ENCODE data around the gene SLC6A13. TPM values are rescaled to one million over a fixed set of nuclear protein-coding genes. Genes with fewer than 3 reads are reported as not detected.

SLC6A13 gene
- total RNA-seq, 1 donor from 2014 or later: 2.9 TPM

DNA sequence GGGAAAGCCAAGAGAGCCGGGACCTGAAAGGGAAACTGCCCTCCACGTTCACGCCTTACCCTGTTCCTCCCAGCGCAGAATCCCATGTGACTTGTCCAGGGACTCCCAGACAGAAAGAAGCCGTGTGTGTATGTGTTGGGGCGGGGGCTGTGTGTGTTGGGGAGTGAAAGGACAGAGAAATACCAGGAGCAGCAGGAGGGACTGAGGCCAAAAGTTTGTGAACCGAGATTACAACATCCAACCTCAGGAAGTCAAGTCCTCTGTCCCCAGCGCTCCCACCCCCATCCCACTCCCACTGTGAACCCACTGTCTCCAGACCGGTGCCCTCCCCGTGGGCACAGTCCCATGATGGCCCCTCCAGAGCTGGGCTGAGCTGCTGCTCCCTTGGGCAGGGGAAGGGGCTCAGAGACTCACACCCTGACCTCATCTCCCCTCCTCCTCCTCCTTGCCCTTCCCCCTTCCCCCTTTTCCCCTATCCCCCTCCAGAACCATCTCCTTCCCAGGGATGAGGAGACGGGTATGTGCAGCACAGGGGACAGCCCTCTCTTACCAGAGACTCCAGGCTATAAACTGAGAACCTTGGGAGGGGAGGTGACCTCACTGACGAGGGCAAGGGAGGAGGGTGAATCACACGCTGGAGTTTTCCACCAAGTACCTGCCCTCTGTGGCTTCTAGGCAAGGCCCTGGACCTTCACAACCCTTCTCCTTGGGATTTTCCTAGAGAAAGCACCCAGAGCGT, 48.5 kb downstream of the SLC6A13 start, which contains the start of gene SLC6A12:
Gene SLC6A12 (minus strand): TSS at position 155 of the 739 bp plus-strand sequence. CDS start 4,171 bp downstream, outside the sequence.
- peak; percentile 53 for DNase-seq (ENCODE audit: low read depth)

DNA sequence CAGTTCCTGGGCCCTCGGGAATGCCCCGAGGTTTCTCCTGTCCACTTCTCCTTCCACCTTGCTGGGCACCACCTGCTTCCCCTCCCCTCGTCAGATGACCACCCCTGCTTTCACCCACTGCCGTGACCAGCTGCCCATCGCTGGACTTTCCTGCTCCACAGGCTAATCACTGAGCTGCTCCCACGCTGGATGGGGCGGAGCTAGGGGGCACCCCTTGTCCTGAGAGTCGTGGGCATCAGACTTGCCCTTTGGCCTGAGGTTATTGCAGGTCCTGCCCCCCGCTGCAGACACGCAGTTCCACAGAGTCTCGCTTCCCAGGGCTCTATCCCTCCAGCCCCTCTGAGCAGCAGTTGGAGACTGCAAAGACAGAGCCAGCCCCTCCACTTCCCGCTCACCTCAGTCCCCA, 49.1 kb downstream of the SLC6A13 start:
- no peak for DNase-seq (ENCODE audit: low read depth)

DNA sequence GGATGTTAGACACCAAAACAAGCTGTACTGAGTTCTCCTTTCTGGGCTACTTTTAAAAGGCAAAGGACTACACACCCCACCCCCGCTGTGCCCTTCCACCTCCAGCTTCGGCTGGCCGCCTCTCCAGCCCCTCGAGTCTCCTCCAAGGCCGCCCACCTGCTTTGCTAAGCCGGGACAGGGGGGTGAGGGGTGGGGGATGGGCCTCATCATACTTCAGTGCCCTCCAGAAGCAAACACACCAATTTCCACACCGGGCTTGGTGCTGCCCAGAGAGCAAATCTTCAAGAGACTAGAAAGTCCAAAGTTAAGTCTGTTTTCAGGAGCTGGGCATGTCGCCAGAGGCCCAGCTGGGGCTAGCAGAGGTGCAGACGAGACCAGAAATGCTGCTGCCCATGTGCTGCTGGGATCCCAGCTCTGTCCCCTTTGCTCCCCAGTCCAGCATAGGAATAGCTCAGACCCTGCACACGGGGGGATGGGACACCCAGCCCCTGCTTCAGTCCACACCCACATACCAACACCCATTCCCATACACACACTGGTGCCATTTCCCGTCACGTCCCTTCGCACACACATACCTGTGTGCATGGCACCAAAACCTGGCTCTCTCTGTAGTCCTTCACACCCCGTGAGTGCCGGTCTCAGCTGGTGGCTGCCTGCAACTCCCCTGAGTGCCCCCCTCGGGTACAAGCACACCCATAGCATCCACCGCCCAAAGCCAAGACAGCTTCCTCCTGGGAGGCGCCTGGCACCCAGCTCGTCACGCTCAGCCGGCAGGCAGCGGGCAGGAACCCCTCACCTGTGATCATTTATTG, 49.7 kb downstream of the SLC6A13 start:
- DNase-seq (ENCODE audit: low read depth): peak; percentile 76

DNA sequence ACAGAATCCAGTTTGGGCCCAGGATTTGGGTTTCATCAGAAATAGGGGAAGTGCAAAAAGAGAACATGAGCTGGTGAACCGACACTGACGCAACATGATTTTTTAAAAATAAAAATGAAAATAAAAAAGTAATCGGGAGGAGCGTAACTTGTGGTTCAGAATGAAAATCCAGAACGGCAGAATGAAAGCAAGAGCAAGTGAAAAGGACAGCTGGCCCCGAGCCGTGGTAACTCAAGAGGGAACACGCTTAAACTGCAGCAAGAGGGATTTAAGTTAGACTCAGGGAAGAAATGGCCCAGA, 50.3 kb downstream of the SLC6A13 start:
- no peak for DNase-seq (ENCODE audit: low read depth)

DNA sequence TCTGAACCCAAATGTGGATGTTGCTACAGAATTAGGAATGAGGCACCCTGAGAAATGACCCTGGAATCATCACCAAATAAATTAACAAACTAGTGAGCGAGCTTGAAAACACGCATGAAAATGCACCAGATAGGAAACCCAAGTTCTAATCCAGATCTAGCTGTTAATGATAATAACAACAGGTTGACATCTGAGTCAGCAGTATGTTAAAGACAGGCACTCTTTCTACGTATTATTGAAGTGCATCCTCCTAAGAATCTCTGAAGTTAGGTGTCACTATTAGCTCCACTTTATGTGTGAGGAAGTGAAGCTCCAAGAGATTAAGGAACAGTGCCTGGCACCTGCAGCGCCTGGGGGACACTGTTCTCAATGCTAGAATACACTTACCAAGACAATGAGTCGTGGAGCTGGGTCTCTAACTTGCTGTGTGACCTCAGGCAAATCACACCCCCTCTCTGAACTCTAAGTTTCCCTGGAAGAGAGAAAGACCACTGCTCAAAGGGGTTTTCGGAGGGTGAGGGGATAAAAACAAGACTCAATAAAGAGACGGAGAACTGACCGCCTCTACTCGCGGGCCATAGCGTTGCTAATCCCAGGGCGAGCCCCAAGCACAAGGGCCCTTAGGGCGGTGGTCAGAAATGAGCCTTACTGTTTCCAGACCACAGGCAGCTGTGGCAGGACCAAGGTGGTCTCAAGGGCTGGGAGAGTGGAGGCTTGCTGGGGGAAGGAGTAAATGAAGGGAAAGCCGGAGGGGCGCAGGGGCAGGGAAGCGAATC, 50.8 kb downstream of the SLC6A13 start:
- DNase-seq (ENCODE audit: low read depth): no peak

DNA sequence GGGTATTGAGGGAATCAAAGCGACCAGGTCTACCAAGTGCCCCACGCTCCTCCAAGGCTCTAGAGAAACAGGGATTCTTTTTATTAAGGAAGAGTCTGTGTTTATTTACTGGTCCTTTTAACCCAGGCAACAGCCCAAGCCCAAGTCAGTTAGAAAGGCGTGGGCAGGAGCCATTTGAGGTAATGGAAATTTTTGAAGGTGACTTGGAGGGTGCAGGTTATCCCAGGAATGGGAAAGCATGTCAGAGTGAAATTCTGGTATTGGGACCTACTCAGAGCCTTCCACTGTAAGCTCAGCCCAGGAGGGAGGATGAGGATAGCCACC, 51.5 kb downstream of the SLC6A13 start:
- peak; percentile 72 for DNase-seq (ENCODE audit: low read depth)

DNA sequence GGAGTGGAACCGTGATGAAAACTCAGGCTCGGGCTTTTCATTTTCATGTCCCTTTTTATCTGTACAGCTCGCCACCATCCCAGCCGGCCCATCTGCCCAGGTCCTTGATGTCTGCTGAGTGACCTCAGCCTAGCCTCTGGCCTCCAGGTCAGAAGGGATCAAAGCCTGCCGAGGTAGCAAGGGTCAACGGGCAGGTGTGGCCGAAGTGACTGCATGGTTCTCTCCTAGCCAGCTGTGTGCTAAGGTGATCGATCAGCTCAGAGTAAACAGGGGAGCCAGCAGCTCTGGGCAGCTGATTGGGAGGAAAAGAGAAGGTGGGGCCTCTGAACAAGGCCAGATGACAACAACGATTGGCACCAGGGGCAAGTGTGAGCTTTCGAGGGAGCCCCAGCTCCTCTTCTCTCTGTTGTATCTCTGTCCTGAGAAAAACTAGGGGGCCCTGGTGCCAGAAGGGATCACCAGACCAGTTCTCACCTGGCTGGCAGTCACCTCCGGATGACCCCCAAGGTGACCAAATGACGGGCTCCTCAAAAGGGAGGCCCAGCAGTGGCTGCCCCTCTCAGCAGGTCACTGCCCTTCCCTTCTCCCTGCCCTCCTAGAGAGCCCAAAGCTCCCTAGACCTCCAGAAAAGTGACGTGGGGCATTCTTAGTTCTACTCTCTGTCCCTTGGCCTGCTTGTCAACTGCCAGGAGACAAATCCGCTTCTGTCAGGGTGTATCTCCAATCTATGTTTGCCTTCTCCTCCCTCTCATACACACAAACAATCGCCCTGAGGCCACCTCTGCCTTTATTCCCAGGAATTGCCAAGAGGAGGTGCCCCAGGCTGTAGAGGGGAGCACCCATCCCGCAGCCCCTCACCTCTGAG, 52.1 kb downstream of the SLC6A13 start:
- no peak for DNase-seq (ENCODE audit: low read depth)

DNA sequence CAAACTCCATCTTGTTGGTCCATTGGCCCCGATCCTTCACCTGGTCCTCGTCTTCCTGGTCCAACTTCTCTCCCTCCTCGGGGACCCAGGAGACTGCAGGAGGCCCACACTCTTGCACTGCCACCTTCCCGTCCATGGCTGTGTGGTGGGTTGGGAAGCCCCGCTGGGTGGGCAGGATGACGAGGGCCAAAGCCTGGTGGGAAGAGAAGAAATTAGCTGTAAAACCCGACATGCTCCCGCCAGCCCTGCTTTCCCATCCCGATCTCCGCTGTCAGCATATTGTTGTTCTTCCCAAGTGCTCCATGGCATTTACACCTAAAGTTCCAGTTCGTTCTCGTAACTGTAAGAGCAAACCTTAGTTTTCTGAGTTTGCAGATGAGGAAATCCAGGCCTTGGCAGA, 52.8 kb downstream of the SLC6A13 start:
- no peak for DNase-seq (ENCODE audit: low read depth)

DNA sequence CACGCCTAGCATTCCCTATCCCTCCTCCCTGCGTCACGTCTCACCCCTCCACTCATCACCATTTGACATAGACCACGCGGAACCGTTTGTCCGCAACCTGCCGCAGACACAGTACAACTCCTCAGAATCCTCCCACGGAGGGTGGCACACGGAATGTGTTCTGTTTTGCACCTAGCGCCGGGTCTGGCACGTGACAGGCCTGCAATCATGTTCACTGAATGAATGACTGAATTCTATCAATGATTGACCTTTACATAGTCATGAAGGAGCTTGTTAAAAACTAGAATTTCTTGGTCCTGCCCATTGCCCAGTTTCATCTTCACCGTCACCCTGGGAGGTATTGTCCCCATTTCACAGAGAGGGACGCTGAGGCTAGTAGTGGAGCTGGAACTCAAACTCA, 53.4 kb downstream of the SLC6A13 start:
- peak; percentile 72 for DNase-seq (ENCODE audit: low read depth)

DNA sequence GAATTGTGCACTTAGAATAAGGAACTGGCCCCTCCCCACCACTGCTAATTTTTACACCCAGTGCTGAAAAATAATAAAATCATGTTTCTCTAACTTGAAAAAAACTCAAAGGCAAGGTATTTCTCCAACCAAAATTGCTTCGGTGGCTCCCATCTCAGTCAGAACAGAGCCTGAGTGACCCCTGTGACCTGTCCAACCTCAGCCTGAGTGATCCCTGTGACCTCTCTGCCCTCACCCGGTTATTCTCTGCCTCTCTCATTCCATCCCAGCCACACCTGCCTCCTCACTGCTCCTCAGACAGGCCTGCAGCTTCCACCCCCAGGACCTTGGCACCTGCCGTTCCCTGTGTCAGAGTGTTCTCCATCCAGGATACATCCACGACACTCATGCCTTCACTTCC, 53.8 kb downstream of the SLC6A13 start:
- DNase-seq (ENCODE audit: low read depth): no peak

DNA sequence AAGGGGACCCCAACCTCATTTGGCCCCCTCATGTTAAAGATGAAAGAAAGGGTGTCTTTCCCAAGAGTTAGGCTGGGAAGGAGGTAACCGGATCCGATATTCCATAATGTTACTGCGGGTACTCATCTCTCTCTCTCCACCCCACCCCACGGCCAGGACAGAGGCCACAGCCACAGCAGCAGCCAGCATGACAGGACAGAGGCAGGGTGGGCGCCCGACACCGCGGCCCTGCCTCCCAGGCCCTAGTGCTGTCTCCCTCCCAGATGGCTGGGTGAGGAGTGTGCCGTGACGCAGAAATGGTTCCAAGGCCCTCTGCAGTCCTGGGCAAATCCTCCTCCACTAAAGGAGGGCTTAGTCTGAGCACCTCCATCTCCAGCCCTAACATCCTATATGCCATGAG, 54.8 kb downstream of the SLC6A13 start:
- no peak for DNase-seq (ENCODE audit: low read depth)

DNA sequence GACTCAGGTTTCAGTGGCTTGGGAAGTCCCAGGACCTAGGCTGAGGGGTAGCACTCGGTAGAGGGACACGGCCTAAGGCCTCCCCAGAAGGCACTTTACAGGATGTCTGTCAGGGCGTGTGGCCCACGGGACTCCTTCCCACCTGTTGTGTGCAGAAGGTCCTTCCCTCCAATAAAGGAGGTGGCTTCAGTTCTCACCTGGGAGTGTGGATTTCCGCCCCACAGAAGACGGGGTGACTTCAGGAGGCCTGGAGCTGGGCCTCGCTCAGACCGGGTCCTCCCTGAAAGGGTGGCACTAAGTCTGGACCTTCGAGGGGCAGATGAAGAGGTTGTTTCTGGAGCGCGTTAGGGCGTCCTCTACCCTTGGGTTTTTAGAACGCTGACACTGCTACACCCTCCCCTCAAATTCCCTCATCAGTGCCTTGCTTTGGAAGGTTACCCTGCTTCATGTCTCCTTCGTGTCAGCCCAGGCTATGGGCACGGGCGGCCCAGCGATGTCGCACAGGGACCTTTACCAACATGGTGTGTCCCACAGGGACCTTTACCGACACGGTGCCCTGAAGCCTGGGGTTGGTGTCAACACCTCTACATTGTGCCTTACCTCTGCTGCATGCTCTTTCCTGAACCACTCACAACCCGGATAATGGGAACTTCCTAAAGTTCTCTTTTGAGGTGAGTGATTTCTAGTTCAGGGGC, 55.7 kb downstream of the SLC6A13 start:
- no peak for DNase-seq (ENCODE audit: low read depth)

DNA sequence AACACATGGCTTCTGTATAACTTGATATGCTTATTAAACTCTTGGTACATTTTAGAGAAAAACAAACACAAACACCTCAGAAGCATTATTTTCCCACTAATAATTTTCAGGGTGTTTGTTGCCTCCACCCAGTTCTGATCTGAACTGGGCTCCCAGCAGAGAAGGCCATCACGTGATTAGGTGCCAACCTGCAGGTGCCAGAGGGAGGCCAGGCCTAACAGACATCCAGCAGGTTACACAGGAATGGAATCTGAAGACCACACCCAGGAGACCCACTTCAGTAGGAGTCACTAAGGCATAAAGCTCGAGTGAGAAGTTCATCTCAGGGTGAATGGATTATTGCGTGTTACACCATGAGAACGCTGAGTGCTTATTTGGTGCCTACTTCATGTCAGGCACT, 57.6 kb downstream of the SLC6A13 start:
- DNase-seq (ENCODE audit: low read depth): no peak

DNA sequence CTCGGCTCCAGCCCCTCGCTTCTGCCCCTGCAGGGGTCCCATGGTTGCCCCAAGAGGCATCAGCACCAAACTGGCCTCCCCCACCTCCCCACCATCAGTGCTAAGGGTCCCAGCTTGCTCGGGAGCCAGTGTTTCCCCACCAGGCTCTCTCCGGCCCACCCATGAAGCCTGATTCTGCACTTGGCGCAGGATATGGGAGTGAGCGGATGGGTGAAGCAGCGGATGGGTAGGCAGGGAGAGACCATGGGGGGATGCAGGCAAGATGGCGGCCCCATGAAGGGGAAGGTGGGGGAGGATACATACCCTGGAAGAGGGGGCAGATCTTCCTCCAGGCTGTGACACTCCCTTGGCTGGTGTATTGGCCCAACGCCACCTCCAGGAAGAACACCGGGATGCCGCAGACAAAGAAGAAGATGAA, 58.4 kb downstream of the SLC6A13 start:
- DNase-seq (ENCODE audit: low read depth): no peak

DNA sequence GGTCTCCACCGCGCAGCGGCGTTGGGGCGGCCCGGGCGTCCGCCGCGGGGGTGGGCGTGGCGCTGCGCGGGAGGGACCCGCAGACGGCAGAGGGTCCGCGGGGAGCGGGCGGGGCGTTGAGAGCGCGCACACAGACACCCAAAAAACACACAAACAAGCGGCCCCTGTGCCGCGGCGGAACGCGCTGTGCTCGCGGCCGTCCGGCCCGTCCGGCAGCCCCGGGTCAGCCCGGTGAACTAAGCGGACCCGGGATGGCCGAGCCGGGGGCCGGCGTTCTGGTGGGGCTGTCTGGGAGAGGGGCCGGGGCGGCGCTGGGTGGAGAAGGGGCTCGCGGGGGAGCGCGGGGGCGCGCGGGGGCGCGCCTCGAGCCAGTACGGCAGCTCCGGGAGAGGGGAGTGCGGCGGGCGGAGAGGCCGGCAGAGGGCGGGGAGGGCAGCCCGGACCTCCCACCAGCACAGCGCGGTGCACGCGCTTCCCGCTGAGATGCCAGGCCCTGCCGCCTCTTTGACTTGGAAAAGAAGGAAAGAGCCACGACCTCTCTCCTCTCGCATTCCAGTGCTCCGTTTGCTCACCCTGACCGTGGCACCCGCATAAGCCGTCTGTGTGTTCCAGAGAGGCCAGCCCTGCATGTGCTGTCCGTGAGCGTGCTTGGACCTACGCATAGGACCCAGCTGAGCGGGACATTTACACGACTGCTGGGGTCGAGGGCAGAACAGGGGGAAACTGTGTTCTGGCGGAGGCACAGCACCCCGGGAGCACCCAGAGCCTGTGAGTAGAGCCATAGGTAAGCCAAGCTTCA, 59.0 kb downstream of the SLC6A13 start:
- DNase-seq (ENCODE audit: low read depth): no peak

DNA sequence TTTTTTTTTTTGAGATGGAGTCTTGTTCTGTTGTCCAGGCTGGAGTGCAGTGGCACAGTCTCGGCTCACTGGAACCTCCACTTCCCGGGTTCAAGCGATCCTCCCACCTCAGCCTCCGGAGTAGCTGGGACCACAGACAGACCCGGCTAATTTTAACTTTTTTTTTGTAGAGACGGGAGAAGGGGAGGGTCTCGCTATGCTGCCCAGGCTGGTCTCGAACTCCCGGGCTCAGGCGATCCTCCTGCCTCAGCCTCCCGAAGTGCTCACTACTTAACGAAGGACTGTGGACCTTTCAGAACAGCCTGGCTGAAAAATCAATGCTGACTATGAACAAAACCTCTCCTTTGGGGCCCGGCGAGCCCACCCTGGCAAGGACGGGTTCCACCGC, 59.6 kb downstream of the SLC6A13 start:
- no peak for DNase-seq (ENCODE audit: low read depth)

DNA sequence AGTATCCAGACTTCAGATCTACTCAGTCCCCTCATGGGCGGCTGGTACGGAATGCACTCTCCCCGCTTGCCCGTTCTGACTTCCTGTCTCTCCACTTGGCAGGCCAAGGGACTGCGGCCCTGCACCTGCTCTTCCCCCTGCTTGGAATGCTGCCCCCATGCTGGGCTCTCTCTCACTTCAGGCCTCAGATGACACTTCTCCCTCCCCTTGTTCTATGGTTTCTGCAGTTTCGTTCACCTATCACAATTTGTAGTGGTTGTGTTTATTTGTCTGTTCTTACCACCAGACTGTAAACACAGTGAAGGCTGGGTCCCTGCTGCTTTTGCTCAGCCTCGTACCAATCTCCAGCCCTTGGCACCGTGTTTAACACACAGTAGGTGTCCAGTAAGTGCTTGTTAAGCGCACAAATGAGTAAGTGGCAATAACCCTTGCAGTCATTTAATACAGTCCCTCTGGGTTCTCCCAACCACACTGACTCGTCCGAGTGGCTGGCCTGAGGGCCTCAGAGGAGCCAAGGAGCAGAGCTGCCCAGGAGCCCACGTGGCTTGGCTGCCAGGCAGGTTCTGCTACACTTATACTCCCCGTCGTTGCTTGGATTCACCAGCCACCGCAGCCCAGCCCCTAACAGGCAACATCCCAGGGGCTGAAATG, 60.4 kb downstream of the SLC6A13 start:
- DNase-seq (ENCODE audit: low read depth): no peak

DNA sequence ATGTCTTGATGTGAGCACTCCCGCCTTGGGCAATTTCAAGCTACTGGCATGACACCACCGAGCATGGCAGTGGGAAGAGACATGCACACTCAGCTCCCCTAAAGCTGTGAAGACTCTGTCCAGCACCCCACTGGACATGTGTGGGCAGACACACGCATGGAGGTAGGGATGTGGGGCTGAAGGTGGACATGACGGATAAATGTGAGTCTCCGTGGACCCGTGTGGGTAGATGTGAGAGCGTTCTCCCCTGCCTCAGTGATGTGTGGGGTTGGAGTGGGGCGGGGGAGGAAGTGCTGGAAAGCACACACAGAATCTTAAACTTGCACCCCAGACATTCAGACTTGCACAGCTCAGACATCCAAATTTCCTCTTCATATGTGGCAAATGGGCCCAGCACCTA, 61.3 kb downstream of the SLC6A13 start:
- no peak for DNase-seq (ENCODE audit: low read depth)

DNA sequence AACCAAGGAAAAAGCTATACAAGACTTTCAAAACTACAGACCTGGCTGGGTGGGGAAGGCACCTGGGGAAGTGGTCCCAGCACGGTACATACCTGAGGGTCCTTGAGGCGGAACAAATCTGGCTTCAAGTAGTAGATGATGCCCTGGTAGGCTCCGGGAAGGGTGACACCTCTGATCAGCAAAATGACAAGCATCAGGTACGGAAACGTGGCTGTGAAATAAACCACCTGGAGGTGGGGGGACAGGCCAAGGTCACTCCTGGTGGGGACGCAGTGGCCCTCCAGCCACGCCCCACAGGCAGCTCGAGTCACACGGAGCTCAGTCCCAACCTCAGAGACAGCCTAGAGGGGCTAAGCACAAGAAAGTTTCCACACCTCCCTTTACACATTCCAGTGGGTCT, 63.9 kb downstream of the SLC6A13 start:
- DNase-seq (ENCODE audit: low read depth): no peak
